H9 (cell line): Measurements from ENCODE around the gene SLC35F5. TPM values are rescaled to one million over a fixed set of nuclear protein-coding genes. Genes with fewer than 3 reads are reported as not detected.

Source experiments
- DNase-seq: peaks from one replicate; pipeline ENCODE4 v3.0.0-alpha.2; 2017
- H2AFZ ChIP-seq: one replicate; pipeline ENCODE4 v1.6.1; 2013; ENCODE audit warnings: mild to moderate bottlenecking, low read length, control low read depth, moderate library complexity
- H2AK5ac ChIP-seq: 2 replicates; pipeline ENCODE4 v1.6.1; 2013; ENCODE audit warnings: low read length, control low read depth, mixed read lengths; ENCODE audit not compliant: insufficient read length
- H2BK120ac ChIP-seq: one replicate; pipeline ENCODE4 v1.6.1; 2013; ENCODE audit warnings: low read depth, mild to moderate bottlenecking, low read length, control low read depth, inconsistent platforms; ENCODE audit not compliant: poor library complexity, severe bottlenecking
- H2BK12ac ChIP-seq: 2 replicates; pipeline ENCODE4 v1.6.1; 2013; ENCODE audit warnings: low read length, control low read depth, mixed read lengths, low read depth; ENCODE audit not compliant: insufficient read length
- H2BK15ac ChIP-seq: 2 replicates; pipeline ENCODE4 v1.6.1; 2013; ENCODE audit warnings: low read depth, low read length, control low read depth
- H2BK20ac ChIP-seq: one replicate; pipeline ENCODE4 v1.6.1; 2013; ENCODE audit warnings: low read depth, mild to moderate bottlenecking, low read length, control low read depth, inconsistent platforms; ENCODE audit not compliant: poor library complexity, severe bottlenecking
- H2BK5ac ChIP-seq: 2 replicates; pipeline ENCODE4 v1.6.1; 2013; ENCODE audit warnings: low read length, control low read depth, mixed read lengths; ENCODE audit not compliant: insufficient read length
- H3K14ac ChIP-seq: 2 replicates; pipeline ENCODE4 v1.6.1; 2013; ENCODE audit warnings: low read length, control low read depth; ENCODE audit not compliant: insufficient read depth
- H3K18ac ChIP-seq: 2 replicates; pipeline ENCODE4 v1.6.1; 2013; ENCODE audit warnings: low read depth, mild to moderate bottlenecking, mixed read lengths, low read length, control low read depth; ENCODE audit not compliant: insufficient read length
- H3K23ac ChIP-seq: 2 replicates; pipeline ENCODE4 v1.6.1; 2013; ENCODE audit warnings: low read length, control low read depth, mixed read lengths, low read depth; ENCODE audit not compliant: insufficient read length
- H3K23me2 ChIP-seq: 2 replicates; pipeline ENCODE4 v1.6.1; 2013; ENCODE audit warnings: low read depth, mild to moderate bottlenecking, mixed read lengths, low read length, control low read depth; ENCODE audit not compliant: insufficient read length, poor library complexity, severe bottlenecking
- H3K27ac ChIP-seq: 2 replicates; pipeline ENCODE4 v1.5.1; 2013; ENCODE audit warnings: low read length, control low read depth, mixed read lengths, low read depth; ENCODE audit not compliant: insufficient read length
- H3K27me3 ChIP-seq: 2 replicates; pipeline ENCODE4 v1.6.1; 2013; ENCODE audit warnings: low read length, control low read depth, inconsistent platforms; ENCODE audit not compliant: insufficient read depth
- H3K4ac ChIP-seq: 2 replicates; pipeline ENCODE4 v1.6.1; 2013; ENCODE audit warnings: low read depth, mild to moderate bottlenecking, control low read depth, inconsistent platforms, low read length, moderate library complexity
- H3K4me1 ChIP-seq: 2 replicates; pipeline ENCODE4 v1.6.1; 2013; ENCODE audit warnings: low read length, control low read depth, inconsistent platforms; ENCODE audit not compliant: insufficient read depth
- H3K4me2 ChIP-seq: 2 replicates; pipeline ENCODE4 v1.6.1; 2013; ENCODE audit warnings: low read length, control low read depth, mixed read lengths; ENCODE audit not compliant: insufficient read length, insufficient read depth
- H3K56ac ChIP-seq: 2 replicates; pipeline ENCODE4 v1.6.1; 2013; ENCODE audit warnings: low read depth, mild to moderate bottlenecking, mixed read lengths, low read length, control low read depth; ENCODE audit not compliant: insufficient read length
- H3K79me1 ChIP-seq: 2 replicates; pipeline ENCODE4 v1.6.1; 2013; ENCODE audit warnings: low read depth, mild to moderate bottlenecking, moderate library complexity, low read length, control low read depth, inconsistent platforms; ENCODE audit not compliant: insufficient read depth, poor library complexity, severe bottlenecking
- H3K79me2 ChIP-seq: 2 replicates; pipeline ENCODE4 v1.6.1; 2013; ENCODE audit warnings: low read length, control low read depth, inconsistent platforms; ENCODE audit not compliant: insufficient read depth
- H3K9ac ChIP-seq: 2 replicates; pipeline ENCODE4 v1.6.1; 2013; ENCODE audit warnings: low read length, control low read depth, mixed read lengths; ENCODE audit not compliant: insufficient read length; ENCODE audit errors: extremely low read depth
- H3K9me3 ChIP-seq: one replicate; pipeline ENCODE4 v1.6.1; 2013; ENCODE audit warnings: low read depth, low read length, inconsistent platforms; ENCODE audit not compliant: control insufficient read depth
- H3T11ph ChIP-seq: one replicate; pipeline ENCODE4 v1.6.1; 2013; ENCODE audit warnings: mild to moderate bottlenecking, low read length, control low read depth, inconsistent platforms
- H4K20me1 ChIP-seq: one replicate; pipeline ENCODE4 v1.6.1; 2013; ENCODE audit not compliant: control insufficient read depth, insufficient read length, insufficient read depth
- H4K5ac ChIP-seq: 2 replicates; pipeline ENCODE4 v1.6.1; 2013; ENCODE audit warnings: low read depth, mild to moderate bottlenecking, mixed read lengths, low read length, control low read depth; ENCODE audit not compliant: insufficient read length
- H4K8ac ChIP-seq: replicated peaks from 2 replicates; pipeline ENCODE4 v1.6.1; 2013; ENCODE audit warnings: low read length, control low read depth, mixed read lengths, low read depth; ENCODE audit not compliant: insufficient read length
- H4K91ac ChIP-seq: 2 replicates; pipeline ENCODE4 v1.6.1; 2013; ENCODE audit warnings: low read depth, mild to moderate bottlenecking, moderate library complexity, mixed read lengths, low read length, control low read depth; ENCODE audit not compliant: insufficient read length
- H3K27ac Mint-ChIP-seq, 3 experiments: 2 replicates in 2 of 3; 3 replicates in 1 of 3; pipeline ENCODE4 v1.8.0; 2020 to 2021; ENCODE audit warnings: mixed read lengths in 3 of 3, mild to moderate bottlenecking in 1 of 3, moderate library complexity in 1 of 3
- H3K27me3 Mint-ChIP-seq: 2 replicates; pipeline ENCODE4 v1.8.0; 2021; ENCODE audit warnings: low read depth, mild to moderate bottlenecking, moderate library complexity, mixed read lengths
- H3K36me3 Mint-ChIP-seq, 3 experiments: 2 replicates in 2 of 3; 3 replicates in 1 of 3; pipeline ENCODE4 v1.8.0; 2020 to 2021; ENCODE audit warnings: low read depth in 3 of 3, mixed read lengths in 3 of 3; ENCODE audit not compliant: insufficient read depth in 1 of 3
- H3K4me1 Mint-ChIP-seq, 2 experiments: 2 replicates each; pipeline ENCODE4 v1.8.0; 2020; ENCODE audit warnings: mixed read lengths in 2 of 2
- H3K4me3 Mint-ChIP-seq, 2 experiments: 2 replicates in 1 of 2; 3 replicates in 1 of 2; pipeline ENCODE4 v1.8.0; 2020 to 2021; ENCODE audit warnings: mild to moderate bottlenecking in 2 of 2, mixed read lengths in 2 of 2, moderate library complexity in 1 of 2
- H3K9me3 Mint-ChIP-seq, 2 experiments: 2 replicates in 1 of 2; 3 replicates in 1 of 2; pipeline ENCODE4 v1.8.0; 2020; ENCODE audit warnings: mild to moderate bottlenecking in 2 of 2, mixed read lengths in 2 of 2, moderate library complexity in 1 of 2
- CTCF ChIP-seq: fragments of 200-600 bp; sonication (generic); conservative IDR thresholded peaks from 3 replicates; pipeline ENCODE4 v1.8.0; 2021; ENCODE audit warnings: antibody characterized with exemption, mild to moderate bottlenecking
- WGBS: extraction: QIAGEN DNeasy Blood & Tissue Kit; methylation state at CpG from one replicate; pipeline ENCODE4 v1.1.7; 2013; ENCODE audit warnings: missing lambda C conversion rate, low lambda C conversion rate, mixed read lengths; ENCODE audit not compliant: insufficient read length; ENCODE audit errors: extremely low coverage; 5-methylcytosine and 5-hydroxymethylcytosine counted together
- total RNA-seq: library from RNA; stranded (reverse); gene quantifications from 2 replicates; pipeline ENCODE4 v1.2.1, GENCODE V29; 2021

The SLC35F5 gene
- total RNA-seq, 1 experiment from 2014 or later, result 31.3 TPM

GRCh38 chr2:113754160-113754559 lies 2.3 kb downstream of the SLC35F5 start:
- H2AFZ ChIP-seq, result no peak overlapping the region

More at GRCh38 chr2:113754160-113754559, 2.3 kb downstream of the SLC35F5 start:
- Mint-ChIP-seq H3K4me3 (no peak overlapping the region), H3K9me3 (peaks cover 0 to 3% of the 10 kb centered on the region in 2 experiments; a peak in 2 of 5 replicates), H3K27ac (no peak overlapping the region), H3K36me3 (peaks cover 10 to 23% (median 19%) of the 10 kb centered on the region in 3 experiments), H3K4me1 (peaks cover 9 to 10% of the 10 kb centered on the region in 2 experiments), H3K27me3 (no peaks in the 10 kb centered on the region)
- H3K23me2 ChIP-seq, result peaks cover 6% of the 10 kb centered on the region
- no peak overlapping the region for H3K4ac ChIP-seq
- H4K91ac ChIP-seq, result no peak overlapping the region
- no peaks in the 10 kb centered on the region for H4K20me1 ChIP-seq
- no peaks in the 10 kb centered on the region for H3K4me1 ChIP-seq
- H3K79me1 ChIP-seq, result no peaks in the 10 kb centered on the region
- no peak overlapping the region for H3K23ac ChIP-seq
- no peak overlapping the region for H2BK15ac ChIP-seq
- no peak overlapping the region for H2AK5ac ChIP-seq
- no peak overlapping the region for H2BK20ac ChIP-seq
- H2BK120ac ChIP-seq, result no peak overlapping the region
- no peak overlapping the region for H2BK12ac ChIP-seq
- no peaks in the 10 kb centered on the region for H3K9me3 ChIP-seq
- peaks cover 4% of the 10 kb centered on the region; the same call in 1 of the 2 replicates for H3K79me2 ChIP-seq
- no peak overlapping the region for H3K4me2 ChIP-seq
- H3K9ac ChIP-seq, result no peak overlapping the region
- no peak overlapping the region for H3T11ph ChIP-seq
- no peak overlapping the region for H3K14ac ChIP-seq
- no peak overlapping the region for H4K5ac ChIP-seq
- H2BK5ac ChIP-seq, result no peak overlapping the region
- TF ChIP-seq CTCF, result no peak
- H3K27ac ChIP-seq, result no peak overlapping the region
- H3K27me3 ChIP-seq, result no peaks in the 10 kb centered on the region
- no CpG with 5 or more reads among the region's 8 CpGs for WGBS
- no peak overlapping the region for H4K8ac ChIP-seq
- no peak for DNase-seq
- H3K56ac ChIP-seq, result no peak overlapping the region
- no peak overlapping the region for H3K18ac ChIP-seq
